ENCODE measurements around the gene FST.
A peak's percentile ranks its signal among the peaks of the same experiment; 100 is the strongest.

The FST gene, protein sequence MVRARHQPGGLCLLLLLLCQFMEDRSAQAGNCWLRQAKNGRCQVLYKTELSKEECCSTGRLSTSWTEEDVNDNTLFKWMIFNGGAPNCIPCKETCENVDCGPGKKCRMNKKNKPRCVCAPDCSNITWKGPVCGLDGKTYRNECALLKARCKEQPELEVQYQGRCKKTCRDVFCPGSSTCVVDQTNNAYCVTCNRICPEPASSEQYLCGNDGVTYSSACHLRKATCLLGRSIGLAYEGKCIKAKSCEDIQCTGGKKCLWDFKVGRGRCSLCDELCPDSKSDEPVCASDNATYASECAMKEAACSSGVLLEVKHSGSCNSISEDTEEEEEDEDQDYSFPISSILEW

DNA sequence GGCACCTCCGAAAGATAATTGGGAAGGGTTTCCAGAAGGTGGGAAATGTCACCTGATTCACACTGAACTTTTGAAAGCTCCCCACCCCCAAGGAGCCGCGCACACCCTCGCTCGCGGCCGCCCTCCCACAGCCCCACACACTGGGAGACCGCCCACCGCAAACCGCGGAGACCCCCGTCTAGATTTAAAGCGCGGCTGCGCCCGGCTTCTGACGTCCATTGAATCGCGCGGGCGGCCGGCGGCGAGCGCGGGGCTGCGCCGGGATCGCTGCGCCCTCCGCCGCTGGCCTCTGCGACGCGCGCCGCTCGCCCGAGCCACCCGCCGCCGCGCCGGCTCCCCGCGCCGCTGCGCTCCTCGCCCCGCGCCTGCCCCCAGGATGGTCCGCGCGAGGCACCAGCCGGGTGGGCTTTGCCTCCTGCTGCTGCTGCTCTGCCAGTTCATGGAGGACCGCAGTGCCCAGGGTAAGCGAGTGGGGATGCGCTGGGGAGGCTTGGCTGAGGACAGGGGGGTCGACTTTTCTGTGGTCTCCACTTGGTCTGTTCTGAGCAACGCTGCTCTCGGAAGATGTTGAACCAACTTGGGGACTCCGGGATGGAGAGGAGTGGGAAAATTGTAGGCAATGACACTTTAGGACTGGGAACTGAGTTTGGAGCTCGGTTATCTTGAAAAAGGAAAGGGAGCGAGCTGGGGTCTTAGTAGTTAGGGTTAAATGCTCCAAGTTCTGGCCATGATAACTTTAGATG is at the start of gene FST:
TSS of gene FST (plus strand) at position 214 of the 743 bp plus-strand sequence. CDS start at position 377, 163 bp downstream.
- Histone ChIP-seq H3K9ac (ENCODE audit: insufficient read length, low read depth) (peak within 1 kb of the TSS; percentile 98), H3K27me3 (ENCODE audit: insufficient read depth, insufficient read length) (no peaks in the 10 kb centered on the region), H3K36me3 (ENCODE audit: insufficient read depth, insufficient read length, low read length) (peaks cover 19% of the 10 kb centered on the region), H3K9me3 (ENCODE audit: insufficient read depth, low read length) (no peaks in the 10 kb centered on the region), H3K4me3 (ENCODE audit: insufficient read length, low read depth) (peak within 1 kb of the TSS; percentile 86), H3K4me1 (ENCODE audit: insufficient read depth, insufficient read length) (peaks cover 2% of the 10 kb centered on the region)
- no peak for TF ChIP-seq ZNF274 (IDR thresholded peaks at IDR 0.05; ENCODE audit: low read depth, low read length)
- no peak for TF ChIP-seq YY1 (IDR thresholded peaks at IDR 0.05; ENCODE audit: insufficient read depth, insufficient read length)
- TF ChIP-seq SUZ12 (IDR thresholded peaks at IDR 0.05; ENCODE audit: extremely low read depth, insufficient read depth, insufficient read length) = no peak
- DNase-seq (ENCODE audit: low read depth, low spot score) = no peak

DNA sequence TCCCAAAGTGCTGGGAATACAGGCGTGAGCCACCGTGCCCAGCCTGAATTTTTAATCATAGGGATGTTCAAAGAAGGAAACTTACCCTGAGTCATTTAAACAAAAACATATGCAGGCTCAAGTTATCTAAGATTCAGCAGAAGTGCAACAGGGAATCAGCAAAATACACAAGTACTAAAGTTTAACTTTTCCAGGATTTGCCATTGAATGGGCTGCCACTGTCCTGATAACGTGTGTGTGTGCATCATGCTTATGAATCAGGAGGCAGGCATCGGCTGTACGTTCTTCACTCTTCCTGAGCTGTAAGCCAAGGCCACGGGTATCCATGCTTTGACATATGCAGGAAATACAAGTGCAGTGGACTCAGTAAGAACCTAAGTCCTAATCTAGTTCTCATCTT is 48.8 kb upstream of the FST start:
- no peak overlapping the region for H3K9ac ChIP-seq (ENCODE audit: insufficient read length, low read depth)
- H3K36me3 ChIP-seq (ENCODE audit: insufficient read depth, insufficient read length, low read length) = no peaks in the 10 kb centered on the region
- no peaks in the 10 kb centered on the region for H3K4me1 ChIP-seq (ENCODE audit: insufficient read depth, insufficient read length)
- no peaks in the 10 kb centered on the region for H3K27me3 ChIP-seq (ENCODE audit: insufficient read depth, insufficient read length)
- no peak for DNase-seq (ENCODE audit: low read depth, low spot score)
- TF ChIP-seq YY1 (IDR thresholded peaks at IDR 0.05; ENCODE audit: insufficient read depth, insufficient read length) = no peak
- no peak for TF ChIP-seq ZNF274 (IDR thresholded peaks at IDR 0.05; ENCODE audit: low read depth, low read length)
- no peak for TF ChIP-seq SUZ12 (IDR thresholded peaks at IDR 0.05; ENCODE audit: extremely low read depth, insufficient read depth, insufficient read length)
- no peak overlapping the region for H3K4me3 ChIP-seq (ENCODE audit: insufficient read length, low read depth)
- no peaks in the 10 kb centered on the region for H3K9me3 ChIP-seq (ENCODE audit: insufficient read depth, low read length)

DNA sequence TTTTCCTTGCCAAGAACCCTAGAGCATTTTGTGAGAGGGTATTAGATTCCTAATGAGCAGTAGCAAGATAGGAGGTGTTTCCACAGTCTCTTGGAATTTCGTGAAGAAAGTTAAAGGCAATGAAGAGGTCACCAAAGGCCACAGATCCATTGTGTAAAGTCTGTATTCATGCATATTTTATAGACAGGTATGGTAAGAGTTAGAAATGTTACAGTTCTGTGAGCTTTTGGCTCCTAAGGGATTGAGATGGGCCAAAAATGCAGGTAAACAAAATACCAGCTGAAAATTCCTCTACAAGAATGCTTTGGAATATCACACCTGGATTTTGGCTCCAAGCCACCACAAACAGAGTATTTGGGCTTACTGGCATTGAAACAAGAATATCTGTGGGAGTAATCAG is 47.4 kb upstream of the FST start:
- H3K36me3 ChIP-seq (ENCODE audit: insufficient read depth, insufficient read length, low read length) = no peaks in the 10 kb centered on the region
- no peaks in the 10 kb centered on the region for H3K4me1 ChIP-seq (ENCODE audit: insufficient read depth, insufficient read length)
- H3K9ac ChIP-seq (ENCODE audit: insufficient read length, low read depth) = no peak overlapping the region
- no peaks in the 10 kb centered on the region for H3K9me3 ChIP-seq (ENCODE audit: insufficient read depth, low read length)
- no peak for DNase-seq (ENCODE audit: low read depth, low spot score)
- TF ChIP-seq ZNF274 (IDR thresholded peaks at IDR 0.05; ENCODE audit: low read depth, low read length) (no peak), SUZ12 (IDR thresholded peaks at IDR 0.05; ENCODE audit: extremely low read depth, insufficient read depth, insufficient read length) (no peak), YY1 (IDR thresholded peaks at IDR 0.05; ENCODE audit: insufficient read depth, insufficient read length) (no peak)
- no peaks in the 10 kb centered on the region for H3K27me3 ChIP-seq (ENCODE audit: insufficient read depth, insufficient read length)
- H3K4me3 ChIP-seq (ENCODE audit: insufficient read length, low read depth) = no peak overlapping the region

DNA sequence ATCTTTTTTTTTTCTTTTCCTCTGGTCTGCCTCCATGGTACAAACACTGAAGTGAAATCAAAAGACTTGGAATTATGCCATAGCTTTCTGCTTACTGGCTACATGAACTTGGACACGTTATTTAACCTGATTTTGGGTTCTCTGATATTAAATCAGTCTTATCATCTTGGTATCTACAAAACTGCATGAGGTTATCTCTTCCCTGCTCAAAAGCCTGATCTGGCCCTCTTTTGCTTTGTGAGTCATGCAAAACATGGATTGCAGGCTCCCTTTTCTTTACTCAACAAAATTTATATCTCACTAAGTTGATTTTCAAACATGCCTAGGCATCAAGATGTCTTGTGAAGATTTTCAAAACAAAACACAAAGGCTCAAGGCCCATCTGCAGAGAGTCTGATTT is 45.9 kb upstream of the FST start:
- H3K9ac ChIP-seq (ENCODE audit: insufficient read length, low read depth) = no peak overlapping the region
- H3K36me3 ChIP-seq (ENCODE audit: insufficient read depth, insufficient read length, low read length) = no peaks in the 10 kb centered on the region

DNA sequence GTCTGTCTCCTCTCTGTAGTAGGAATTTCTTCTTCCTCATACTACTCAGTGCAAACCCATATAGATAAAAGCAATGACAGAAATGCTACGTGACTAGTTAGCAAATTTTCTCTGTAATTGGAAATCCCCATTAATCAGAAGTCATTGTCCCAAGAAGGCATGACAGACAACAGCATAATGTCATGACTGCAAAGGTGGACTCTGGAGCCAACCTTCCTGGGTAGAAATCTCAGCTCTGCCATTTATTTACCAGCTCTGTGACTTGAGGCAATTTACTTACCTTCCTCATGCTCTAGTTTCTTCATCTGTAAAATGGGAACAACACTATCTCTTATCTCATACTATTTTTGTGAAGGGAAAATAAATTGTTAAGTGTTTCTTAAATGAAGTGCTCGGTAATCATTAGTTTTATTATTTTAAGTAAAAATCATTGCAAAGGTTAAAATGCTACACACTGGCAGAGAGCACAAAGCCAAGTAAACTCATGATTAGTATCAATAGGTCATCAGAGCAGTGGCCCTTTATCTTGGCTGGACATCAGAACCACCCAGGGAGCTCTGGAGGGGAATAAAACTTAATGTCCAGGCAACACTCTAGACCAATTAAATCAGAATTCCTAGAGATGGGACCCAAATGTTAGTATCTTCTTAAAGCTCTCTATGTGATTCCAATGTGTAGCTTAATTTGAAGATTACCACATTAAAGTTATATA is 43.8 kb upstream of the FST start:
- H3K9me3 ChIP-seq (ENCODE audit: insufficient read depth, low read length) = no peaks in the 10 kb centered on the region
- TF ChIP-seq ZNF274 (IDR thresholded peaks at IDR 0.05; ENCODE audit: low read depth, low read length) = no peak
- no peak for TF ChIP-seq YY1 (IDR thresholded peaks at IDR 0.05; ENCODE audit: insufficient read depth, insufficient read length)
- TF ChIP-seq SUZ12 (IDR thresholded peaks at IDR 0.05; ENCODE audit: extremely low read depth, insufficient read depth, insufficient read length) = no peak
- H3K27me3 ChIP-seq (ENCODE audit: insufficient read depth, insufficient read length) = no peaks in the 10 kb centered on the region
- no peaks in the 10 kb centered on the region for H3K36me3 ChIP-seq (ENCODE audit: insufficient read depth, insufficient read length, low read length)
- no peaks in the 10 kb centered on the region for H3K4me1 ChIP-seq (ENCODE audit: insufficient read depth, insufficient read length)
- no peak overlapping the region for H3K4me3 ChIP-seq (ENCODE audit: insufficient read length, low read depth)
- DNase-seq (ENCODE audit: low read depth, low spot score) = no peak
- H3K9ac ChIP-seq (ENCODE audit: insufficient read length, low read depth) = no peak overlapping the region

More for the DNA sequence above, 45.9 kb upstream of the FST start:
- H3K27me3 ChIP-seq (ENCODE audit: insufficient read depth, insufficient read length) = no peaks in the 10 kb centered on the region
- no peak for TF ChIP-seq ZNF274 (IDR thresholded peaks at IDR 0.05; ENCODE audit: low read depth, low read length)
- no peak for TF ChIP-seq YY1 (IDR thresholded peaks at IDR 0.05; ENCODE audit: insufficient read depth, insufficient read length)
- TF ChIP-seq SUZ12 (IDR thresholded peaks at IDR 0.05; ENCODE audit: extremely low read depth, insufficient read depth, insufficient read length) = no peak
- no peaks in the 10 kb centered on the region for H3K9me3 ChIP-seq (ENCODE audit: insufficient read depth, low read length)
- H3K4me3 ChIP-seq (ENCODE audit: insufficient read length, low read depth) = no peak overlapping the region
- no peaks in the 10 kb centered on the region for H3K4me1 ChIP-seq (ENCODE audit: insufficient read depth, insufficient read length)
- DNase-seq (ENCODE audit: low read depth, low spot score) = no peak

DNA sequence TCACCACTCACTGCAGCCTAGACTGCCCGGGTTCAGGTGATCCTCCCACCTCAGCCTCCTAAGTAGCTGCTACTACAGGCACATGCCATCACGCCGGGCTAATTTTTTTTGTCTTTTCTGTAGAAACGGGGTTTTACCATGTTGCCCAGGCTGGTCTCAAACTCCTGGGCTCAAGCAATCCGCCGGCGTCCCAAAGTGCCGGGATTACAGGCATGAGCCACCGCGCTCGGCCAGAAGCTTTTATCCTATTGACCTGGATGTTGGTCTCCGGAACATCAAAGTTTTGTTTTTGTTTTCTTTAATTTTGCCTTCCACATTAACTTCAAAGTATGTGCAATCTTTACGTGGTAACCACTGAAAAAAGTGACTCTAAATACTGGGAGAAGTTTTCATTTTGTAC is 42.4 kb upstream of the FST start:
- Histone ChIP-seq H3K4me3 (ENCODE audit: insufficient read length, low read depth) (no peak overlapping the region), H3K9ac (ENCODE audit: insufficient read length, low read depth) (no peak overlapping the region), H3K4me1 (ENCODE audit: insufficient read depth, insufficient read length) (no peaks in the 10 kb centered on the region), H3K9me3 (ENCODE audit: insufficient read depth, low read length) (no peaks in the 10 kb centered on the region), H3K36me3 (ENCODE audit: insufficient read depth, insufficient read length, low read length) (no peaks in the 10 kb centered on the region), H3K27me3 (ENCODE audit: insufficient read depth, insufficient read length) (no peaks in the 10 kb centered on the region)
- no peak for DNase-seq (ENCODE audit: low read depth, low spot score)
- no peak for TF ChIP-seq YY1 (IDR thresholded peaks at IDR 0.05; ENCODE audit: insufficient read depth, insufficient read length)
- TF ChIP-seq ZNF274 (IDR thresholded peaks at IDR 0.05; ENCODE audit: low read depth, low read length) = no peak
- no peak for TF ChIP-seq SUZ12 (IDR thresholded peaks at IDR 0.05; ENCODE audit: extremely low read depth, insufficient read depth, insufficient read length)
